ENCODE results near the gene CHGA.

CHGA gene

DNA sequence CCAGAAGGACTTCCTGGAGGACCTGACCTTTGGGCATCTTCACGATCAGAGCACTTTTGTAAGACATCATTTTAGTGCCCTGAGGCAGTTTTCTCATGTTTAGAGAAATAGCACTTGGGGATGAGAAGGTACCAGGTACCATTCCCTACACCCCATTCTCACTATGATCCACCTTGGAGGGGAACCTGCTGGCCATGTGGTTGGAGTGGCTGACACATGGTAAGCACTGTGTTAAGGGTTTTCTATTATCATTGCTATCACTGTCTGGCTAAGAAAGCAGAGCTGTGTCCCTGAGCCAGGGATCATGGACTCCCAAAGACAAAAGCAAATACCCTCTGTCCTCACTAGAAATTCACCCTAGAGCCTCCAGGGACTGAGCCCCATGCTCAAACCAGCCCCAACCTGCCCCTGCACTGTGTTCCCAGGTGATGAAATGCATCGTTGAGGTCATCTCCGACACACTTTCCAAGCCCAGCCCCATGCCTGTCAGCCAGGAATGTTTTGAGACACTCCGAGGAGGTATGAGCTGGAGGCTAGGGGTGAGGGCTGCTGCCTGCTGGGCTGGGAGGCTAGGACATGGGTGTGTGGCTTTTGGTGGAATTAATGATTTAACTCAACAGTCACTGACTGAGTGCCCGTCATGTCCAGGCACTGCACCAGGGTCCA lies 3.4 kb downstream of the CHGA start:
- no peak for TF ChIP-seq CTCF (conservative IDR thresholded peaks at IDR 0.05; ENCODE audit: low read depth, low read length)
- DNase-seq (ENCODE audit: low read depth), result no peak
- no peak overlapping the region for H3K4me3 ChIP-seq (ENCODE audit: low read depth, low read length)

GRCh38 chr14:92926931-92927330 lies 4.0 kb downstream of the CHGA start:
- TF ChIP-seq CTCF (conservative IDR thresholded peaks at IDR 0.05; ENCODE audit: low read depth, low read length), result no peak
- no peak for DNase-seq (ENCODE audit: low read depth)
- no peak overlapping the region for H3K4me3 ChIP-seq (ENCODE audit: low read depth, low read length)

DNA sequence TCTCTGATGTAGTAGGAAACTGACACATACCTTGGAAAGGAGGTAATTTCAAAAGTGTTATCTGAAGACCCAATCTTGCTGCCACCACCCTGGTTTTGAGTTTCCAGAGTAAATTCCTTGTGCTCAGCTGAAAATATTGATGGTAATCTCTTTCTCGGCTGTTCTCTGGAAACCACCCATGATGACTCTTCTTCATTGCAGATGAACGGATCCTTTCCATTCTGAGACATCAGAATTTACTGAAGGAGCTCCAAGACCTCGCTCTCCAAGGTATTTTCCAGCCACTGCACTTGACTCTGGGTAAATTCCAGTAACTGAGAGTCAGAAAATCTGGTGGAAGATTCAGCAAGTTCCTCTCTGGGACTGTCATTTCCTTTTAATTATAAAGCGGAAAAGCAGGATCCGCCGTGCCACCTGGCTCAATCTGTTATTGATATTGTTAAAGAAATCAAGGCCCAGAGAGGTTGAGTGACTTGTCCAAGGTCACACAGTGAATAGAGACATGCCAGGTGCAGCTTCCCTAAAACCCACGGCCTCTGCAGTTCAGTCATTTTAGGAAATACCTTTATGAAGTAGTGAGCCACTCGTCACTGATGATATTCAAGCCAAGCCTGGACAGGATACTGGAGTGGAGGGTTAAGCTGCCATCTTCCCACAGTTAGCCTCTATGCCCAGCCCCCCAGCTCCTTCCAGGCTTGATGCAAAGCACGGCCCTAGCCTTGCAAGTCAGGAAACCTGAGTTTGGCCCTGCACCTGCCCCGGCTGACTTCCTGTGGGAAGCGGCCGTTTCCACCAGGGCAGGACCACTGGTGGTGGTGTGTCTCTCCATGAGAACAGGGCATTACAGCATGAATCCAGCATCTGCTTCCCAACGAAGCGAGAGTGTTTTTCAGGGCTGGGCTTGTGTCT lies 4.7 kb downstream of the CHGA start:
- no peak overlapping the region for H3K4me3 ChIP-seq (ENCODE audit: low read depth, low read length)
- TF ChIP-seq CTCF (conservative IDR thresholded peaks at IDR 0.05; ENCODE audit: low read depth, low read length), result no peak
- no peak for DNase-seq (ENCODE audit: low read depth)

DNA sequence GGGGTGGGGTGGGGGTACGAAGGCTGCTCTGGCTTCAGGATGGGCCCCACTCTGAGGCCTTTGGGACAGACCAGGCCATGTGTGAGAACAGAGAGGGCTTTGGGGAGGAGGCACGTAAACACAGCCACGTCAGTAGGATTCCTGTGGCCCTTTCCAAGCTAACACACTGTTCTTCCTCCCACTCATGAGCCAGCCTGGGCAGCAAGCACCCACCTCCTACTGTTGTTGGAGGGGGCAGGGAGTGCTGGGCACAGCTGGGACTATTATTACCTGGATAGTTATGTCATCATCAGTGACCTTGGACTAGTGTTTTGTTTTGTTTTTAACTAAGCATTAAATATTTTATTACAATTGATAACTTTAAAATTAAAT lies 5.3 kb downstream of the CHGA start:
- H3K4me3 ChIP-seq (ENCODE audit: low read depth, low read length), result no peak overlapping the region
- DNase-seq (ENCODE audit: low read depth), result no peak
- no peak for TF ChIP-seq CTCF (conservative IDR thresholded peaks at IDR 0.05; ENCODE audit: low read depth, low read length)

DNA sequence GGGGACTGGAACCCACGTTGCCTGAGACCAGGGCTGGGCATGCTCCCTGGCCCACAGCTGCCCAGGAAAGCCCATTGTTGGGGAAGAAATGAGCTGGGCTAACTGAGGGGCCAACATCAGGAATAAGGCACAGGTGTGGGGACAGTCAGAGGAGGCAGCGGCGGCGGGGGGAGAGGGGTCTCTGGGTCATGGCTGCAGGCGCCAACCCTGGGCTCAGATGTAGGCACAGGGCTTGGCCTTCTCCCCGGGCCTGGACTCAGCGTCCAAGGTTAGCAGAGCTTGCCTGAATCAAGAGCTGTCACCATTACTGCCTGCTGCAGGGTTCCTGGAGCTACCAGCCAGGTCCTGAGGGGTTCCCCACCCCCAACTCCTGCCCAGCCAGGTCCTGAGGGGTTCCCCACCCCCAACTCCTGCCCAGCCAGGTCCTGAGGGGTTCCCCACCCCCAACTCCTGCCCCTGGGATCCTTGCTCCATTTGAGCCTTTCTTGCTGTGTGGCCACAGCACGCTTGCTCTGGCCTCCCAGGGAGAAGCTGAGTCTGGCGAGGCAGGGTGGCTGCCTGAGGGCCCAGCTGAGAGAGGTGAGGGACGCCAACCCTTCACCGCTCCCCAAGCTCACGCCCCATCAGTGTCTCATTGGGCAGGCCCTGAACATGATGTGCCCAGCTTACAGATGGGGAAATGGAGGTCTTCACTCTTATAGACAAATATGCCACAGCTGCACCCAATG lies 6.2 kb downstream of the CHGA start:
- no peak overlapping the region for H3K4me3 ChIP-seq (ENCODE audit: low read depth, low read length)
- no peak for TF ChIP-seq CTCF (conservative IDR thresholded peaks at IDR 0.05; ENCODE audit: low read depth, low read length)
- DNase-seq (ENCODE audit: low read depth), result no peak

DNA sequence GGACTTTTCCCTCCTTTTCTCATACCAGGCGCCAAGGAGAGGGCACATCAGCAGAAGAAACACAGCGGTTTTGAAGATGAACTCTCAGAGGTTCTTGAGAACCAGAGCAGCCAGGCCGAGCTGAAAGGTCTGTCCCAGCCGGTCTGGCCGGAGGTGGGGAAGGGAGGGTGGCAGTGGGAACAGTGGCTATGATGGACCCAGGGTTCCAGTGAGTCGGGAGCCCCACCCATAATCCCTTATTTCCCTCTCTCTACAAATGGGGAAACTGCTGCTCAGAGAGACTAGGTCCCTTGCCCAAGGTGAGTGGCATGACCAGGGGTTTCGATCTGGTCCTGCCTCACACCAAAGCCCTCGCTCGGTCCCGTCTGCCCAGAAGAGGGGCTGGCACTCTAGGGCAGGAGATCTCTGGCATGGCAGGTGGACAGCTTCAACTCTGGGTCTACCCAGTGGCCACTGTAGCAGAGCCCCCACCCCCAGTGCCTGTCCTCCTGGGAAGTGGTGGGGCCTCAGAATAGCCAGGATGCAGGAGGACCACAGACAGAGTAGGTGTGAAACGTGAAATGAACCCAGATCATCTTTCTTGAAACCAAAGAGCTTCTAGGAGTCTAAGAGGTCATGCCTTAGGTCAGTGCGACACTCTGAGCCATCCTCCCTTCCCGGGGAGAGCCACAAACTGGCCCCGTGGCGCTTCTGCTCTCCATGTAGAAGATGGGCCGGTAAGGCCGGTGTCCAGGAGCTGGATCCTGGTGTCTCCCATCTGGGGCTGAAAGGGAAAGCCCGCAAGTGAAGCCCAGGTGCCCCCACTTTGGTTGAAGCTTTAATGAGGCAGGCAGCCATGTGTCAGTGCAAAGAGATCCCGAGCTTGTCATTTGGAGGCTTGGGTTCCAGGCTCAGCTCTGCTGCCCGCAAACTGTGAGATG lies 7.0 kb downstream of the CHGA start:
- DNase-seq (ENCODE audit: low read depth), result no peak
- TF ChIP-seq CTCF (conservative IDR thresholded peaks at IDR 0.05; ENCODE audit: low read depth, low read length), result no peak
- no peak overlapping the region for H3K4me3 ChIP-seq (ENCODE audit: low read depth, low read length)
